ENCODE measurements around the gene ELFN1. TPM values are rescaled to one million over a fixed set of nuclear protein-coding genes. Genes with fewer than 3 reads are reported as not detected.

The ELFN1 gene
- total and polyA plus RNA-seq, 4 donors = 7.8 to 28.4 (median 16.3) TPM

DNA sequence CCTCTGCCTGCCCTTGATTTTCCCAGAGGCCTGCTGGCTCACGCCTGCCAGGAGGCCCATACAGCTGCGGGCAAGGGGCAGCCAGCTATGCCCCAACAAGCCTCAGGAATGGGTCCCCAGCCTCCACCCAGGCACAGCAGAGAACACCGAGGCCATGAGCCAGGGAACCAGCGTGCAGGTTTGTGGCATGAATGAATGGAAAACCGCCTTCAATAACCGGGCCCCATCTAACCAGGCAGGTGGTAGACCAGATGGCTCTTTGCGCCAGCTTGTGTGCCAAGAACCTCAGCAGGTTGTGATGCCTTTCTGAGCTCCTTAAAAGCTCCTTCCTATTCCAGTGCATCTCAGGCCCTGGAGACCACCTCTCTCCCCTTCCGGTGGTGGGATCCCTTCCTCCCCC is 50.2 kb downstream of the ELFN1 start:
- Histone ChIP-seq H3K36me3 (ENCODE audit: control insufficient read depth, insufficient read depth, low read length) (peaks cover 61% of the 10 kb centered on the region), H3K27me3 (ENCODE audit: control insufficient read depth, insufficient read depth, low read length) (no peaks in the 10 kb centered on the region), H3K27ac (ENCODE audit: low read depth, low read length) (no peak overlapping the region), H3K4me3 (ENCODE audit: low read depth, low read length) (no peak overlapping the region), H3K9me3 (ENCODE audit: control insufficient read depth, insufficient read depth, low read length) (no peaks in the 10 kb centered on the region), H3K4me1 (ENCODE audit: control insufficient read depth, insufficient read depth, low read length) (peaks cover 42% of the 10 kb centered on the region)
- 34% methylated on average over 7 of the region's 8 CpGs for WGBS (ENCODE audit: insufficient coverage)
- DNase-seq (ENCODE audit: low read depth in 4 of 6, low spot score in 6 of 6) = peak in 2 of 6 donors; percentile 78 to 94

DNA sequence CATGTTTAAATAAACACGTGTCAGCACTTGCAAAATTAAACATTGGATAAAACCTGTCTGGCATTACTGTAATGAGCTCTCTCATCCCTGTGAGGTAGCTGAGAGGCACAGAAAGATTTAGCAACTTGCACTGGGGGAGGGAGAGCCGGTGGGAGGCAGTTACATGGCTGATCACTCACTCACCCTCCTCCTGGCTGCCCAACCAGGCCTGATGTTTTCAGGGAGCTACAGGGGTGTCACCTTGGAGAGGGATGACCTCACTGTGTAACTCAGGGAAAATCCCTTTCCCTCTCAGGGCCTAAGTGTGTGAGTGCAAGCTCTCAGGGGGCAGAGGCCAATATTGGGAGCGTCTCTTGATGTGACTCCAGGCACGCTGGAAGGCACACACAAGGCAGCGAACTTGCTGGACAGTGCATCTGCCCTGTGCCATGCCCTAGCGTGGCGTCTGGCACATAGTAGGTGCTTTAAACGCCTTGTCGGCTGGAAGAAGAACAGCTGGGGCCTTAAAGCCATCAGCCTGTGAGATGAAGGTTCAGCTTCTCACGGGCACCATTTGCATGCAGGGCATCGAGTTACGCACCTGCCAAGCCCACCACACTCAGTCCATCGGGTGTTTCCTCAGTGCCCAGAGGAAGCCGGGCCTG is 51.1 kb downstream of the ELFN1 start:
- 75% methylated on average over 11 of the region's 14 CpGs for WGBS (ENCODE audit: insufficient coverage)
- peaks cover 39% of the 10 kb centered on the region for H3K4me1 ChIP-seq (ENCODE audit: control insufficient read depth, insufficient read depth, low read length)
- H3K27me3 ChIP-seq (ENCODE audit: control insufficient read depth, insufficient read depth, low read length) = no peaks in the 10 kb centered on the region
- no peak overlapping the region for H3K27ac ChIP-seq (ENCODE audit: low read depth, low read length)
- no peak overlapping the region for H3K4me3 ChIP-seq (ENCODE audit: low read depth, low read length)
- peaks cover 63% of the 10 kb centered on the region for H3K36me3 ChIP-seq (ENCODE audit: control insufficient read depth, insufficient read depth, low read length)
- H3K9me3 ChIP-seq (ENCODE audit: control insufficient read depth, insufficient read depth, low read length) = no peaks in the 10 kb centered on the region
- peak in 1 of 6 donors; percentile 18 for DNase-seq (ENCODE audit: low read depth in 4 of 6, low spot score in 6 of 6)

GRCh38 chr7:1723254-1723653 is 53.2 kb downstream of the ELFN1 start:
- H3K4me1 ChIP-seq (ENCODE audit: control insufficient read depth, insufficient read depth, low read length) = peaks cover 37% of the 10 kb centered on the region
- H3K36me3 ChIP-seq (ENCODE audit: control insufficient read depth, insufficient read depth, low read length) = peaks cover 66% of the 10 kb centered on the region
- H3K27ac ChIP-seq (ENCODE audit: low read depth, low read length) = no peak overlapping the region
- H3K9me3 ChIP-seq (ENCODE audit: control insufficient read depth, insufficient read depth, low read length) = no peaks in the 10 kb centered on the region
- no peak overlapping the region for H3K4me3 ChIP-seq (ENCODE audit: low read depth, low read length)
- WGBS (ENCODE audit: insufficient coverage) = 98% methylated on average over 13 of the region's 13 CpGs
- no peaks in the 10 kb centered on the region for H3K27me3 ChIP-seq (ENCODE audit: control insufficient read depth, insufficient read depth, low read length)
- DNase-seq (ENCODE audit: low read depth in 4 of 6, low spot score in 6 of 6) = no peak

DNA sequence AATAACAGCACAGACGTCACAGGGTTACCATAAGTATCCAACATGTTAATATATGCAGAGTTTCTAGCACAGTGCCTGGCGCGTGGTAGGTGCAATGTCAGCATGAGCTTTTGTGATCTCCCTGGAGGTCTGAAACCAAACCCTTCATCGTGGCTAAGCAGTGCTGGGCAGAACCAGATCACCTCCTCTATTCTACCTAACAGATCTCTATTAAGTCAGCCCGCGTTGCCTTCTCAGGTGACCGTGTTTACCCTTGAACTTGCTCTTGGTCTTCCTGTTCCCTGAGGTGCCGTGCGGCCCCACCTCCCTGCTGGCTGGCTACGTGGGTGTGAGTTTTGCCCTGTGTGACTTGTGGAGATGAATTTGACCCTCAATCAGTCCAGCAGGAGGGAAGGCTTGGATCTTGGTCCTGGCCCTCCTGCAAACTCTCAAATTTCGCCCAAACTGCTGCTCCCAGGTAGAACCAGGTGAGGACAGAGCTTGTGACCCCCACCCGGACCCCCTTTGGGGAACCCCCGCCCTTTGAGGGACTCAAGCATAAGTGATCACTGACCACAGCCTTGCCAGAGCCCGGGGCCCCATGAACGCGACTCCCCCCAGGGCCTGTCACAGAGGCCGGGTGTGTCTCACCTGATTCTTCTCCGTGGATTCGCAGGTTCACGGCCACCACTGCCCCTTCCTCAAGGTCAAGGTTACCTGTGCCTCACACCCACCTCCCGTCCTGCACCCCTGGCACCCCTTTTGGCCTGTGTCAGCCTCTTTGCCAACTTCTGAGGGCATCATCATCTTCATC is 54.2 kb downstream of the ELFN1 start:
- Histone ChIP-seq H3K27ac (ENCODE audit: low read depth, low read length) (no peak overlapping the region), H3K36me3 (ENCODE audit: control insufficient read depth, insufficient read depth, low read length) (peaks cover 69% of the 10 kb centered on the region), H3K9me3 (ENCODE audit: control insufficient read depth, insufficient read depth, low read length) (no peaks in the 10 kb centered on the region), H3K4me3 (ENCODE audit: low read depth, low read length) (no peak overlapping the region), H3K4me1 (ENCODE audit: control insufficient read depth, insufficient read depth, low read length) (peaks cover 36% of the 10 kb centered on the region), H3K27me3 (ENCODE audit: control insufficient read depth, insufficient read depth, low read length) (no peaks in the 10 kb centered on the region)
- DNase-seq (ENCODE audit: low read depth in 4 of 6, low spot score in 6 of 6) = no peak
- WGBS (ENCODE audit: insufficient coverage) = 90% methylated on average over 19 of the region's 21 CpGs

DNA sequence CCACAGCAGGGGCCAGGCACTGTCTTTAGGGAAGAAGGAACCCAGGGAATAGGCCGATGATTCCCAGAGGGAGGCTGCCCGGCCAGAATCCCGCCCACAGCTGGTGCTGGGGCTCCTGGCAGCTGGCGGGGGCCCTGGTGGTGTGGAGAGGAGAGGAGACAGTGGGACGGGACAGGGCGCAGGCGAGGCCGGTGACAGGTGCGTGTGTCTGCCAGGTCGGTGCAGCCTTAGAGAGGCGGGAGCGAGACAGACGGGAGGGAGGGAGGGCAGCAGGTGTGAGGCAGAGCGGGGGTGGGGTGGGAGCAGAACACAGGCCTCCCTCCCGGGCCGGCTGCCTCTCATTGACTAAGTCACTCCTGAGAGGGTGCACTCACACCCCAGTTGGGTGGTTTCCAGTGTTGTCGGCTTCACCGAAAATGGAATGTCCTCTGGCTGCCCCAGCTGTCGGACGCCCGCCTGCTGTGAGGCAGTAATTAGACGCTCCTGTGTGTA is 55.2 kb downstream of the ELFN1 start:
- Histone ChIP-seq H3K9me3 (ENCODE audit: control insufficient read depth, insufficient read depth, low read length) (peaks cover 2% of the 10 kb centered on the region), H3K4me3 (ENCODE audit: low read depth, low read length) (no peak overlapping the region), H3K27me3 (ENCODE audit: control insufficient read depth, insufficient read depth, low read length) (no peaks in the 10 kb centered on the region), H3K27ac (ENCODE audit: low read depth, low read length) (no peak overlapping the region), H3K36me3 (ENCODE audit: control insufficient read depth, insufficient read depth, low read length) (peaks cover 69% of the 10 kb centered on the region), H3K4me1 (ENCODE audit: control insufficient read depth, insufficient read depth, low read length) (peaks cover 31% of the 10 kb centered on the region)
- 36% methylated on average over 21 of the region's 22 CpGs for WGBS (ENCODE audit: insufficient coverage)
- DNase-seq (ENCODE audit: low read depth in 4 of 6, low spot score in 6 of 6) = peak in 2 of 6 donors; percentile 61 to 80

- WGBS (ENCODE audit: insufficient coverage) = 81% methylated on average over 25 of the region's 25 CpGs
Observed at GRCh38 chr7:1725766-1726630, 55.9 kb downstream of the ELFN1 start.

GRCh38 chr7:1727079-1727478 is 57.0 kb downstream of the ELFN1 start:
- peaks cover 62% of the 10 kb centered on the region for H3K36me3 ChIP-seq (ENCODE audit: control insufficient read depth, insufficient read depth, low read length)
- H3K27me3 ChIP-seq (ENCODE audit: control insufficient read depth, insufficient read depth, low read length) = no peaks in the 10 kb centered on the region
- peaks cover 2% of the 10 kb centered on the region for H3K9me3 ChIP-seq (ENCODE audit: control insufficient read depth, insufficient read depth, low read length)
- no peak overlapping the region for H3K4me3 ChIP-seq (ENCODE audit: low read depth, low read length)
- DNase-seq (ENCODE audit: low read depth in 4 of 6, low spot score in 6 of 6) = no peak
- H3K27ac ChIP-seq (ENCODE audit: low read depth, low read length) = no peak overlapping the region
- H3K4me1 ChIP-seq (ENCODE audit: control insufficient read depth, insufficient read depth, low read length) = peaks cover 32% of the 10 kb centered on the region
- no CpG with 5 or more reads among the region's 2 CpGs for whole genome bisulfite sequencing (ENCODE audit: insufficient coverage)

More at GRCh38 chr7:1725766-1726630, 55.9 kb downstream of the ELFN1 start:
- Histone ChIP-seq H3K27me3 (ENCODE audit: control insufficient read depth, insufficient read depth, low read length) (no peaks in the 10 kb centered on the region), H3K4me1 (ENCODE audit: control insufficient read depth, insufficient read depth, low read length) (peaks cover 29% of the 10 kb centered on the region), H3K4me3 (ENCODE audit: low read depth, low read length) (no peak overlapping the region), H3K36me3 (ENCODE audit: control insufficient read depth, insufficient read depth, low read length) (peaks cover 67% of the 10 kb centered on the region), H3K27ac (ENCODE audit: low read depth, low read length) (no peak overlapping the region), H3K9me3 (ENCODE audit: control insufficient read depth, insufficient read depth, low read length) (peaks cover 2% of the 10 kb centered on the region)
- peak in 1 of 6 donors; percentile 69 for DNase-seq (ENCODE audit: low read depth in 4 of 6, low spot score in 6 of 6)

DNA sequence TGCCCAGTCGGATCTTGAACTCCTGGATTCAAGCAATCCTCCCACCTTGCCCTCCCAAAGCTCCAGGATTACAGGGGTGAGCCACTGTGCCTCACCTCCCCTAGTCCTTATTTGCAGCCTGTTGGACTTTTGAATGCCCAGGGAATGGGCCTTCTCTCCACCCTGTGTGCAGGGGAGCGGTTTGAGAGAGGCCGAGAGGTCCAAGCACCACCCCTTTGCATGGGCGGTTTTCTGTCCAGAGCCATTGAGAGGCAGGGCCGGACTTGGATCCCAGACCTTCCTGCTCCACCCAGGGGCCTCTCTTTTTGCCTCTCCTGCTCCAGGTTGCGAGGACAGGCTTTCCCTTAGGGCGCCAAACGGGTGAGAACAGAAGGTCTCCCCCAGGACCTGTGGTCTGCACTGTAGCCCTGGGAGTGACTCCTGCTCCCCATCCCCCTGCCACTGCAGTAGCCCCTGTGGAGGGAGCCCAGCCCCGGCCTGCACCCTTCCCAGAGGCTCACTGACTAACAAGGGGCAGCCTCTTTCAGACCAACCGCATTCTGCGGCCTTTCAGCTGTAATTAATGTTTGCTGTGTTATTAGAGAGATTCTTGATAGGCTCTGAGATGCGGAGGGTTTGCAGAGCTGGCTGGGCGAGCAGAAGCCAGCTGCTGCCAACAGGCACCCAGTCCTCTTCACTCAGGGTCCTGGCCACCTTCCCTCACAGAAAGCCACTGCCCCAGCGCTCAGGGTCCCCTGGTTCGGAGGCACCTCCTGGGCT is 57.9 kb downstream of the ELFN1 start:
- H3K4me3 ChIP-seq (ENCODE audit: low read depth, low read length) = no peak overlapping the region
- WGBS (ENCODE audit: insufficient coverage) = 79% methylated on average over 12 of the region's 15 CpGs
- DNase-seq (ENCODE audit: low read depth in 4 of 6, low spot score in 6 of 6) = no peak
- no peaks in the 10 kb centered on the region for H3K27me3 ChIP-seq (ENCODE audit: control insufficient read depth, insufficient read depth, low read length)
- H3K36me3 ChIP-seq (ENCODE audit: control insufficient read depth, insufficient read depth, low read length) = peaks cover 63% of the 10 kb centered on the region
- H3K4me1 ChIP-seq (ENCODE audit: control insufficient read depth, insufficient read depth, low read length) = peaks cover 36% of the 10 kb centered on the region
- H3K27ac ChIP-seq (ENCODE audit: low read depth, low read length) = no peak overlapping the region
- peaks cover 2% of the 10 kb centered on the region for H3K9me3 ChIP-seq (ENCODE audit: control insufficient read depth, insufficient read depth, low read length)

DNA sequence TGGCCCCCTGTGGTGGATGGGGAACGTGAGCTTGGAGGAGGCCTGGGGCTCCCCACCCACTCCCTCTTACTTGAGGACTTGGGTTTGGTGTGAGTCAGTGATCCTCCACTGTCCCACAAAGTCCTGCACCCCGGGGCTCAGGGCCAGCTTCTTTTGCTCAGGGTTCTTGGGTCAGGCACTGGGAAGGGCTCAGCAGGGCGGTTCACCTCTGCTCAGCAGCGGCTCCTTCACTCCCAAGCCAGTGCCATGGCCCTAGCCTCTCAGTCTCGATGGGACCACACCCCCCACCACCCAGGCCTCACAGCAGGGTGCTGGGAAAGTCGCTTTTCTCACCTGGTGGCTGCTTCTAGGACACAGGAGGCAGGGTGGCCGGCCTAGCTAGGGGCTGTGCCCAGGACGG is 59.1 kb downstream of the ELFN1 start:
- Histone ChIP-seq H3K4me3 (ENCODE audit: low read depth, low read length) (no peak overlapping the region), H3K27ac (ENCODE audit: low read depth, low read length) (no peak overlapping the region), H3K36me3 (ENCODE audit: control insufficient read depth, insufficient read depth, low read length) (peaks cover 66% of the 10 kb centered on the region), H3K4me1 (ENCODE audit: control insufficient read depth, insufficient read depth, low read length) (peaks cover 48% of the 10 kb centered on the region), H3K9me3 (ENCODE audit: control insufficient read depth, insufficient read depth, low read length) (peaks cover 2% of the 10 kb centered on the region), H3K27me3 (ENCODE audit: control insufficient read depth, insufficient read depth, low read length) (no peaks in the 10 kb centered on the region)
- WGBS (ENCODE audit: insufficient coverage) = 97% methylated on average over 7 of the region's 8 CpGs
- DNase-seq (ENCODE audit: low read depth in 4 of 6, low spot score in 6 of 6) = no peak
